H1 (cell line): ENCODE measurements around the gene UBE2V1. TPM values are rescaled to one million over a fixed set of nuclear protein-coding genes. Genes with fewer than 3 reads are reported as not detected.
A peak's percentile ranks its signal among the peaks of the same experiment; 100 is the strongest.

Experiments used
- CTCF ChIA-PET: fragments of 300-600 bp; sonication (Branson Sonifier 250); formaldehyde crosslinking; loops from one replicate; lab custom pipeline; 2021; ENCODE audit not compliant: partially characterized antibody; lab: Charles Lee
- POLR2A ChIA-PET: fragments of 300-600 bp; sonication (Branson Sonifier 250); formaldehyde crosslinking; loops from one replicate; lab custom pipeline; 2021; ENCODE audit warnings: inconsistent platforms; ENCODE audit not compliant: partially characterized antibody; lab: Charles Lee
- DNase-seq, 2 experiments: peaks; one replicate each; pipeline versions ENCODE4 v3.0.0 to v3.0.0-alpha.2; 2010 to 2022; ENCODE audit warnings: low spot score in 2 of 2, low read depth in 1 of 2, mixed read lengths in 1 of 2
- FAIRE-seq: peaks from 2 replicates; lab custom pipeline; 2011; peaks lifted over from hg19 to GRCh38; lab: Jason Lieb, UNC
- H2AFZ ChIP-seq: 2 replicates; pipeline ENCODE4 v1.8.1; 2012; ENCODE audit warnings: low read length, inconsistent platforms
- H2AK5ac ChIP-seq: 2 replicates; pipeline ENCODE4 v1.6.1; 2013; ENCODE audit warnings: low read depth, low read length
- H2BK120ac ChIP-seq: replicated peaks from 2 replicates; pipeline ENCODE3; 2013; ENCODE audit warnings: low read depth, low read length, inconsistent platforms
- H2BK12ac ChIP-seq: 2 replicates; pipeline ENCODE4 v1.6.1; 2013; ENCODE audit warnings: low read depth, low read length
- H2BK15ac ChIP-seq: 2 replicates; pipeline ENCODE4 v1.6.1; 2013; ENCODE audit warnings: low read length
- H2BK20ac ChIP-seq: 2 replicates; pipeline ENCODE4 v1.6.1; 2013; ENCODE audit warnings: low read length
- H2BK5ac ChIP-seq: 2 replicates; pipeline ENCODE4 v1.6.1; 2013; ENCODE audit warnings: low read depth, low read length
- H3K14ac ChIP-seq: 2 replicates; pipeline ENCODE4 v1.6.1; 2013; ENCODE audit warnings: inconsistent platforms; ENCODE audit not compliant: insufficient read length
- H3K18ac ChIP-seq: 2 replicates; pipeline ENCODE4 v1.6.1; 2013; ENCODE audit warnings: low read length; ENCODE audit errors: extremely low read depth
- H3K23ac ChIP-seq: 2 replicates; pipeline ENCODE4 v1.6.1; 2013; ENCODE audit warnings: inconsistent platforms; ENCODE audit not compliant: insufficient read length
- H3K23me2 ChIP-seq: 2 replicates; pipeline ENCODE4 v1.6.1; 2013; ENCODE audit warnings: low read depth, low read length
- H3K27ac ChIP-seq: 2 replicates; pipeline ENCODE4 v1.6.1; 2011; ENCODE audit warnings: low read depth, low read length, inconsistent platforms
- H3K27me3 ChIP-seq, 4 experiments: replicated peaks in 1 of 4; 1 replicate in 1 of 4; 2 replicates in 3 of 4; pipeline versions ENCODE4 v1.6.1 to v1.8.1; 2011 to 2013; ENCODE audit warnings: low read length in 3 of 4, mild to moderate bottlenecking in 3 of 4, inconsistent platforms in 2 of 4, mixed read lengths in 2 of 4, moderate library complexity in 1 of 4; ENCODE audit not compliant: control insufficient read depth in 3 of 4, insufficient read depth in 3 of 4; ENCODE audit errors: extremely low read depth in 1 of 4
- H3K36me3 ChIP-seq, 4 experiments: 2 replicates each; pipeline versions ENCODE4 v1.6.1 to v1.8.1; 2011 to 2013; ENCODE audit warnings: mild to moderate bottlenecking in 4 of 4, low read length in 3 of 4, moderate library complexity in 2 of 4, control low read depth in 1 of 4, inconsistent platforms in 1 of 4; ENCODE audit not compliant: insufficient read depth in 4 of 4, control insufficient read depth in 2 of 4
- H3K4ac ChIP-seq: replicated peaks from 2 replicates; pipeline ENCODE3; 2013; ENCODE audit warnings: low read length, low read depth, mixed read lengths, inconsistent platforms; ENCODE audit not compliant: insufficient read length
- H3K4me1 ChIP-seq, 4 experiments: replicated peaks in 1 of 4; 1 replicate in 1 of 4; 2 replicates in 3 of 4; pipeline versions ENCODE4 v1.6.1 to v1.8.1; 2011 to 2013; ENCODE audit warnings: low read length in 3 of 4, inconsistent platforms in 2 of 4, mixed read lengths in 1 of 4; ENCODE audit not compliant: insufficient read depth in 4 of 4, control insufficient read depth in 3 of 4
- H3K4me2 ChIP-seq, 2 experiments: 2 replicates each; pipeline versions ENCODE4 v1.6.1 to v1.8.1; 2011 to 2013; ENCODE audit warnings: low read depth in 2 of 2, low read length in 2 of 2, control low read depth in 1 of 2, inconsistent platforms in 1 of 2, mild to moderate bottlenecking in 1 of 2; ENCODE audit not compliant: insufficient read depth in 1 of 2
- H3K4me3 ChIP-seq, 4 experiments: fragments of 200-600, 300-600 bp in 1 of 4; sonication (generic), shearing (Covaris generic), sonication (Bioruptor Twin) in 1 of 4; 2 replicates each; pipeline versions ENCODE4 v1.5.1 to v1.8.1; 2011 to 2016; ENCODE audit warnings: low read length in 4 of 4, low read depth in 3 of 4, control low read depth in 2 of 4, inconsistent platforms in 2 of 4, mild to moderate bottlenecking in 2 of 4, mixed read lengths in 1 of 4, moderate library complexity in 1 of 4; ENCODE audit not compliant: insufficient read depth in 2 of 4; ENCODE audit errors: extremely low read depth in 1 of 4
- H3K56ac ChIP-seq: replicated peaks from 2 replicates; pipeline ENCODE3; 2013; ENCODE audit warnings: low read depth, mild to moderate bottlenecking, mixed read lengths, low read length, inconsistent platforms; ENCODE audit not compliant: insufficient read length
- H3K79me1 ChIP-seq: 2 replicates; pipeline ENCODE4 v1.6.1; 2013; ENCODE audit warnings: low read depth, low read length, control low read depth
- H3K79me2 ChIP-seq, 2 experiments: 2 replicates each; pipeline versions ENCODE4 v1.6.1 to v1.8.1; 2012 to 2013; ENCODE audit warnings: low read length in 2 of 2, mild to moderate bottlenecking in 2 of 2, inconsistent platforms in 1 of 2; ENCODE audit not compliant: insufficient read depth in 2 of 2, control insufficient read depth in 1 of 2
- H3K9ac ChIP-seq, 4 experiments: replicated peaks in 1 of 4; 1 replicate in 1 of 4; 2 replicates in 3 of 4; pipeline versions ENCODE4 v1.6.1 to v1.8.1; 2011 to 2013; ENCODE audit warnings: low read depth in 3 of 4, low read length in 3 of 4, control low read depth in 2 of 4, mild to moderate bottlenecking in 2 of 4, moderate library complexity in 2 of 4, inconsistent platforms in 1 of 4; ENCODE audit errors: extremely low read depth in 1 of 4
- H3K9me3 ChIP-seq, 2 experiments: 2 replicates each; pipeline versions ENCODE4 v1.6.1 to v1.8.1; 2012 to 2013; ENCODE audit warnings: mild to moderate bottlenecking in 2 of 2, moderate library complexity in 2 of 2, control low read depth in 1 of 2, inconsistent platforms in 1 of 2, low read depth in 1 of 2, low read length in 1 of 2, mixed read lengths in 1 of 2; ENCODE audit not compliant: insufficient read depth in 2 of 2
- H4K20me1 ChIP-seq, 2 experiments: replicated peaks in 1 of 2; 2 replicates each; pipeline versions ENCODE3 to v1.8.1; 2011 to 2013; ENCODE audit warnings: inconsistent platforms in 2 of 2, low read length in 2 of 2, mild to moderate bottlenecking in 1 of 2; ENCODE audit not compliant: insufficient read depth in 2 of 2, control insufficient read depth in 1 of 2
- H4K5ac ChIP-seq: 2 replicates; pipeline ENCODE4 v1.6.1; 2013; ENCODE audit warnings: low read length, low read depth, mixed read lengths, inconsistent platforms; ENCODE audit not compliant: insufficient read length
- H4K8ac ChIP-seq: 2 replicates; pipeline ENCODE4 v1.8.0; 2013; ENCODE audit warnings: mild to moderate bottlenecking, moderate library complexity, low read length, inconsistent platforms; ENCODE audit not compliant: insufficient read depth; ENCODE audit errors: extremely low read depth
- H4K91ac ChIP-seq: replicated peaks from 2 replicates; pipeline ENCODE3; 2013; ENCODE audit warnings: low read length, mixed read lengths, inconsistent platforms; ENCODE audit not compliant: insufficient read length
- BACH1 ChIP-seq: IDR thresholded peaks from 2 replicates; pipeline ENCODE4 v1.6.1; 2012; ENCODE audit warnings: low read length, improper control_type of control experiment
- E2F6 ChIP-seq: IDR thresholded peaks from 2 replicates; pipeline ENCODE4 v1.6.1; 2012; ENCODE audit warnings: inconsistent platforms
- RBBP5 ChIP-seq: IDR thresholded peaks from 2 replicates; pipeline ENCODE4 v1.7.1; 2012; ENCODE audit warnings: low read depth, mild to moderate bottlenecking, inconsistent platforms, low read length, moderate library complexity, borderline replicate concordance
- RXRA ChIP-seq: IDR thresholded peaks from 2 replicates; pipeline ENCODE4 v1.6.1; 2011; ENCODE audit warnings: low read depth, mild to moderate bottlenecking, low read length, moderate library complexity; ENCODE audit not compliant: insufficient read depth
- SIRT6 ChIP-seq: IDR thresholded peaks from one replicate; pipeline ENCODE4 v1.7.1; 2012; ENCODE audit warnings: low read length, inconsistent platforms
- WGBS, 2 experiments: shearing (Covaris generic) in 1 of 2; methylation state at CpG; one replicate each; pipeline versions ENCODE4 v1.1.6 to v1.1.7; 2013 to 2015; ENCODE audit warnings: low lambda C conversion rate in 2 of 2, mixed read lengths in 2 of 2, inconsistent platforms in 1 of 2, low coverage in 1 of 2, missing lambda C conversion rate in 1 of 2; ENCODE audit not compliant: insufficient replicate concordance in 2 of 2, insufficient coverage in 1 of 2, insufficient read length in 1 of 2; ENCODE audit errors: extremely low coverage in 1 of 2, missing lambda C conversion rate in 1 of 2; 5-methylcytosine and 5-hydroxymethylcytosine counted together
- polyA plus RNA-seq, 7 experiments: library from polyadenylated mRNA; depleted of rRNA in 3 of 7; stranded (reverse) in 5 of 7; unstranded in 2 of 7; fragments of >200 nt in 5 of 7; fragments of 200-250 nt in 2 of 7; gene quantifications; 1 replicate in 5 of 7; 2 replicates in 1 of 7; 4 replicates in 1 of 7; pipeline versions ENCODE4 v1.2.1 to v1.2.3, GENCODE V29; 2011 to 2013; ENCODE audit warnings: missing spikeins in 2 of 7, mixed read lengths in 2 of 7
- total RNA-seq: library from RNA; stranded (reverse); fragmentation: NEBNext Ultra II Directional; extraction: Animal tissue kit (Norgen Biotek cat#: 25700); gene quantifications from 2 replicates; pipeline ENCODE4 v1.2.1, GENCODE V29; 2021

The UBE2V1 gene
- total and polyA plus RNA-seq, 2 of the 8 experiments (the other 6 are each of a cell fraction or from before 2014, with no cell fraction given), result 141 to 184 TPM

GRCh38 chr20:50040432-50041245, 72.3 kb downstream of the UBE2V1 start:
- WGBS, 2 experiments, result 87% methylated on average over 16 of the region's 17 CpGs; no CpG with 5 or more reads in 1 of the 2 experiments
- no peak overlapping the region; the same call in 1 of the 2 replicates for H3K18ac ChIP-seq
- no peak overlapping the region for H3K9ac ChIP-seq
- no peak for DNase-seq
- no peak overlapping the region for H3K4me3 ChIP-seq
- 0 out of 2 replicates have a peak overlapping the region, but pooled peaks have one; percentile 10 for H2BK15ac ChIP-seq
- no peaks in the 10 kb centered on the region for H3K79me1 ChIP-seq
- ChIA-PET CTCF (interaction anchor here (0.5 to 2.0 kb wide), 7 partner anchors 12 to 215 kb away, joined by 3 to 8 read pairs (median 4); no protein-coding TSS in a partner anchor), POLR2A (interaction anchor here (0.9 to 2.1 kb wide), 5 partner anchors 9 to 59 kb away, joined by 3 to 5 read pairs (median 3); no protein-coding TSS in a partner anchor)
- no peak overlapping the region for H2BK120ac ChIP-seq
- no peak overlapping the region for H3K23ac ChIP-seq
- H2AFZ ChIP-seq, result no peak overlapping the region
- H3K4me2 ChIP-seq, result no peak overlapping the region
- H2BK12ac ChIP-seq, result no peak overlapping the region; the same call in 1 of the 2 replicates
- no peak overlapping the region for H2BK5ac ChIP-seq
- H3K27ac ChIP-seq, result no peak overlapping the region
- no peak overlapping the region for H3K4ac ChIP-seq
- no peak for FAIRE-seq
- H4K8ac ChIP-seq, result no peak overlapping the region
- peak overlapping the region; percentile 42 for H4K91ac ChIP-seq
- H3K79me2 ChIP-seq, result no peaks in the 10 kb centered on the region
- H3K23me2 ChIP-seq, result no peaks in the 10 kb centered on the region
- no peak overlapping the region for H4K5ac ChIP-seq
- TF ChIP-seq RBBP5, result no peak
- TF ChIP-seq RXRA, result no peak
- no peak for TF ChIP-seq E2F6
- TF ChIP-seq BACH1, result no peak
- TF ChIP-seq SIRT6, result no peak
- H3K36me3 ChIP-seq, result no peaks in the 10 kb centered on the region
- no peak overlapping the region for H2AK5ac ChIP-seq
- H3K14ac ChIP-seq, result no peak overlapping the region
- H2BK20ac ChIP-seq, result no peak overlapping the region
- no peaks in the 10 kb centered on the region for H3K27me3 ChIP-seq
- no peaks in the 10 kb centered on the region for H3K9me3 ChIP-seq
- H4K20me1 ChIP-seq, result no peaks in the 10 kb centered on the region
- H3K4me1 ChIP-seq, result peaks cover 0 to 17% (median 5%) of the 10 kb centered on the region in 4 experiments; a peak in 4 of 7 replicates
- H3K56ac ChIP-seq, result no peak overlapping the region
